IMR-90 (cell line): ENCODE data around the gene IFRD1. TPM values are rescaled to one million over a fixed set of nuclear protein-coding genes. Genes with fewer than 3 reads are reported as not detected.

Experiments
- ATAC-seq: fragments of 200-7000 bp; cut with Tn5 transposase; 2 replicates; pipeline ENCODE4 v1.9.1; 2020; ENCODE audit warnings: low read depth, mild to moderate bottlenecking, moderate library complexity
- BruUV-seq: library from RNA; stranded (reverse); fragments of 400-500 nt; replicated peaks from 2 replicates; lab custom pipeline; 2021; lab: Mats Ljungman, UMichigan
- CTCF ChIA-PET: fragments of 300-600 bp; formaldehyde crosslinking; extraction: SDS; loops from one replicate; lab custom pipeline; 2021; ENCODE audit warnings: antibody characterized with exemption; lab: Yijun Ruan, JAX
- POLR2A ChIA-PET: fragments of 300-600 bp; sonication (Branson Sonifier 250); formaldehyde crosslinking; loops from one replicate; lab custom pipeline; 2022; ENCODE audit warnings: antibody characterized with exemption; ENCODE audit not compliant: unreplicated experiment; lab: Charles Lee
- DNase-seq: peaks from one replicate; pipeline ENCODE4 v3.0.0; 2013
- H2AFZ ChIP-seq: replicated peaks from 2 replicates; pipeline ENCODE3; 2013; ENCODE audit warnings: low read length, mild to moderate bottlenecking; ENCODE audit not compliant: poor library complexity
- H2AK5ac ChIP-seq: 2 replicates; pipeline ENCODE4 v1.6.1; 2013; ENCODE audit warnings: low read depth, low read length, inconsistent platforms
- H2AK9ac ChIP-seq: replicated peaks from 2 replicates; pipeline ENCODE3; 2013; ENCODE audit warnings: mild to moderate bottlenecking, low read depth, low read length, moderate library complexity; ENCODE audit not compliant: poor library complexity
- H2BK120ac ChIP-seq: 2 replicates; pipeline ENCODE4 v1.6.1; 2013; ENCODE audit warnings: low read depth, low read length, inconsistent platforms
- H2BK15ac ChIP-seq: 3 replicates; pipeline ENCODE4 v1.6.1; 2013; ENCODE audit warnings: low read depth, low read length, inconsistent platforms
- H2BK20ac ChIP-seq: 2 replicates; pipeline ENCODE4 v1.6.1; 2013; ENCODE audit warnings: low read depth, mild to moderate bottlenecking, inconsistent platforms, low read length, moderate library complexity
- H2BK5ac ChIP-seq: 2 replicates; pipeline ENCODE4 v1.6.1; 2013; ENCODE audit warnings: mild to moderate bottlenecking, low read depth, low read length, inconsistent platforms; ENCODE audit not compliant: poor library complexity, severe bottlenecking
- H3K14ac ChIP-seq: replicated peaks from 2 replicates; pipeline ENCODE4 v1.6.1; 2013; ENCODE audit warnings: low read depth, low read length, inconsistent platforms
- H3K18ac ChIP-seq: 2 replicates; pipeline ENCODE4 v1.6.1; 2013; ENCODE audit warnings: low read depth, low read length, control low read depth
- H3K23ac ChIP-seq: 2 replicates; pipeline ENCODE4 v1.6.1; 2013; ENCODE audit warnings: low read depth, low read length, inconsistent platforms
- H3K27ac ChIP-seq: 2 replicates; pipeline ENCODE4 v1.5.1; 2013; ENCODE audit warnings: mild to moderate bottlenecking, control low read depth, low read length; ENCODE audit not compliant: insufficient read depth
- H3K27me3 ChIP-seq: 2 replicates; pipeline ENCODE4 v1.6.1; 2013; ENCODE audit warnings: low read length; ENCODE audit not compliant: control insufficient read depth, insufficient read depth
- H3K36me3 ChIP-seq: 2 replicates; pipeline ENCODE4 v1.6.1; 2013; ENCODE audit warnings: low read length, mixed read lengths; ENCODE audit not compliant: control insufficient read depth, insufficient read depth
- H3K4ac ChIP-seq: 2 replicates; pipeline ENCODE4 v1.6.1; 2013; ENCODE audit warnings: low read depth, low read length, inconsistent platforms
- H3K4me1 ChIP-seq: 2 replicates; pipeline ENCODE4 v1.6.1; 2013; ENCODE audit warnings: low read length, mixed read lengths; ENCODE audit not compliant: control insufficient read depth, insufficient read depth
- H3K4me2 ChIP-seq: 2 replicates; pipeline ENCODE4 v1.6.1; 2013; ENCODE audit warnings: low read depth, mild to moderate bottlenecking, control low read depth, low read length, moderate library complexity
- H3K4me3 ChIP-seq: 2 replicates; pipeline ENCODE4 v1.5.1; 2013; ENCODE audit warnings: low read depth, mild to moderate bottlenecking, control low read depth, low read length, moderate library complexity; ENCODE audit not compliant: insufficient read depth
- H3K56ac ChIP-seq: 2 replicates; pipeline ENCODE4 v1.6.1; 2013; ENCODE audit warnings: low read length, inconsistent platforms; ENCODE audit not compliant: insufficient read depth; ENCODE audit errors: extremely low read depth
- H3K79me1 ChIP-seq, 2 experiments: 2 replicates each; pipeline ENCODE4 v1.6.1; 2013; ENCODE audit warnings: low read length in 2 of 2, inconsistent platforms in 1 of 2, low read depth in 1 of 2
- H3K9ac ChIP-seq: 2 replicates; pipeline ENCODE4 v1.6.1; 2013; ENCODE audit warnings: low read depth, low read length, control low read depth
- H3K9me1 ChIP-seq: 2 replicates; pipeline ENCODE4 v1.6.1; 2013; ENCODE audit warnings: low read length, inconsistent platforms; ENCODE audit not compliant: insufficient read depth
- H3K9me3 ChIP-seq: 2 replicates; pipeline ENCODE4 v1.6.1; 2013; ENCODE audit warnings: low read length; ENCODE audit not compliant: control insufficient read depth, insufficient read depth
- H4K20me1 ChIP-seq: 2 replicates; pipeline ENCODE4 v1.6.1; 2013; ENCODE audit warnings: low read length, inconsistent platforms; ENCODE audit not compliant: insufficient read depth
- H4K5ac ChIP-seq: 2 replicates; pipeline ENCODE4 v1.6.1; 2013; ENCODE audit warnings: mild to moderate bottlenecking, low read depth, low read length, control low read depth
- H4K8ac ChIP-seq, 2 experiments: 2 replicates each; pipeline ENCODE4 v1.6.1; 2013; ENCODE audit warnings: low read depth in 2 of 2, low read length in 2 of 2, control low read depth in 1 of 2, inconsistent platforms in 1 of 2
- H4K91ac ChIP-seq: 2 replicates; pipeline ENCODE4 v1.6.1; 2013; ENCODE audit warnings: low read depth, low read length, inconsistent platforms; ENCODE audit not compliant: insufficient read depth
- BHLHE40 ChIP-seq: fragments of 150-350 bp; IDR thresholded peaks from 2 replicates; pipeline ENCODE4 v1.6.1; 2016; ENCODE audit warnings: mild to moderate bottlenecking, low read depth, low read length
- CEBPB ChIP-seq: IDR thresholded peaks from 2 replicates; pipeline ENCODE4 v1.6.1; 2012; ENCODE audit warnings: low read depth, low read length, improper control_type of control experiment
- CHD1 ChIP-seq: IDR thresholded peaks from 2 replicates; pipeline ENCODE4 v1.6.1; 2012; ENCODE audit warnings: low read depth, low read length, improper control_type of control experiment
- CTCF ChIP-seq: conservative IDR thresholded peaks from 2 replicates; pipeline ENCODE4 v1.5.1; 2012; ENCODE audit warnings: mild to moderate bottlenecking, low read depth, low read length, improper control_type of control experiment
- ELK1 ChIP-seq: fragments of 150-350 bp; IDR thresholded peaks from 2 replicates; pipeline ENCODE4 v1.6.1; 2016; ENCODE audit warnings: low read depth, mild to moderate bottlenecking, low read length, moderate library complexity, borderline replicate concordance
- FOS ChIP-seq: fragments of 150-350 bp; IDR thresholded peaks from 2 replicates; pipeline ENCODE4 v1.6.1; 2016; ENCODE audit warnings: low read depth, low read length
- MAFK ChIP-seq: IDR thresholded peaks from 2 replicates; pipeline ENCODE4 v1.6.1; 2012; ENCODE audit warnings: low read depth, low read length, improper control_type of control experiment
- MXI1 ChIP-seq: IDR thresholded peaks from 2 replicates; pipeline ENCODE4 v1.6.1; 2012; ENCODE audit warnings: low read depth, mild to moderate bottlenecking, low read length, moderate library complexity, borderline replicate concordance
- RCOR1 ChIP-seq: IDR thresholded peaks from 2 replicates; pipeline ENCODE4 v1.6.1; 2012; ENCODE audit warnings: mild to moderate bottlenecking, low read length, improper control_type of control experiment; ENCODE audit not compliant: insufficient replicate concordance
- SMC3 ChIP-seq: fragments of 150-350 bp; IDR thresholded peaks from 2 replicates; pipeline ENCODE4 v1.6.1; 2016; ENCODE audit warnings: low read depth, mild to moderate bottlenecking, antibody characterized with exemption, low read length, moderate library complexity
- USF2 ChIP-seq: fragments of 150-350 bp; IDR thresholded peaks from 2 replicates; pipeline ENCODE4 v1.6.1; 2017; ENCODE audit warnings: mild to moderate bottlenecking, antibody characterized with exemption, low read length, low read depth
- WGBS, 2 experiments: methylation state at CpG; one replicate each; pipeline versions ENCODE4 v1.1.5 to v1.1.7; 2013; ENCODE audit warnings: missing lambda C conversion rate in 2 of 2; ENCODE audit not compliant: insufficient read length in 1 of 2; ENCODE audit errors: extremely low coverage in 2 of 2; 5-methylcytosine and 5-hydroxymethylcytosine counted together
- dilution Hi-C: fragments of 300-500 bp; cut with HindIII; formaldehyde crosslinking; loops from one replicate; pipeline ENCODE4 v1.14.3; 2018; ENCODE audit warnings: low sequenced_read_pairs; ENCODE audit not compliant: unreplicated experiment
- in situ Hi-C: fragments of 300-500 bp; cut with MboI; formaldehyde crosslinking; loops from 3 replicates; pipeline ENCODE4 v1.14.3; 2019; ENCODE audit warnings: low sequenced_read_pairs, inconsistent platforms, mixed read lengths
- intact Hi-C: fragments of 100-400 bp; cut with micrococcal nuclease; formaldehyde crosslinking; loops from 2 replicates; pipeline ENCODE4 v1.10.0; 2022
- polyA plus RNA-seq, 3 experiments: library from polyadenylated mRNA; depleted of rRNA; stranded (reverse); fragments of >200 nt; gene quantifications; 2 replicates each; pipeline ENCODE4 v1.2.3, GENCODE V29; 2012; ENCODE audit warnings: low replicate concordance in 1 of 3
- total RNA-seq: library from RNA; depleted of rRNA; stranded (reverse); fragments of >200 nt; gene quantifications from 2 replicates; pipeline ENCODE4 v1.2.3, GENCODE V29; 2012

Gene IFRD1
- total and polyA plus RNA-seq, 2 of the 4 experiments (the other 2 are of a cell fraction), result 18.3 to 25.3 TPM

GRCh38 chr7:112517487-112517886 lies 67.2 kb downstream of the IFRD1 start:
- H3K9me1 ChIP-seq, result no peaks in the 10 kb centered on the region
- BruUV-seq, result no TSS peak
- H4K20me1 ChIP-seq, result no peaks in the 10 kb centered on the region
- H3K4ac ChIP-seq, result no peak overlapping the region
- no peak overlapping the region for H4K5ac ChIP-seq
- H2BK120ac ChIP-seq, result no peak overlapping the region
- no peak overlapping the region for H4K8ac ChIP-seq
- in situ Hi-C loops (no loop called here), intact Hi-C loops (no loop called here), dilution Hi-C loops (no loop called here)
- H4K91ac ChIP-seq, result no peak overlapping the region
- no peak overlapping the region for H3K27ac ChIP-seq
- no peak overlapping the region for H2BK20ac ChIP-seq
- no peak for ATAC-seq
- TF ChIP-seq BHLHE40 (no peak), FOS (no peak), RCOR1 (no peak), SMC3 (no peak), MAFK (no peak), CHD1 (no peak), ELK1 (no peak), USF2 (no peak), CEBPB (no peak), CTCF (no peak), MXI1 (no peak)
- peaks cover 22% of the 10 kb centered on the region for H3K27me3 ChIP-seq
- no peak for DNase-seq
- H2BK5ac ChIP-seq, result no peak overlapping the region
- H3K79me1 ChIP-seq, result no peaks in the 10 kb centered on the region
- H2AK5ac ChIP-seq, result no peak overlapping the region
- H3K56ac ChIP-seq, result no peak overlapping the region
- H3K4me3 ChIP-seq, result no peak overlapping the region
- H3K4me1 ChIP-seq, result no peaks in the 10 kb centered on the region
- no peak overlapping the region; the same call in 1 of the 2 replicates for H3K23ac ChIP-seq
- no peak overlapping the region for H2BK15ac ChIP-seq
- H2AFZ ChIP-seq, result no peak overlapping the region
- H3K4me2 ChIP-seq, result no peak overlapping the region
- ChIA-PET POLR2A (no interaction called here), CTCF (no interaction called here)
- H3K36me3 ChIP-seq, result no peaks in the 10 kb centered on the region
- H2AK9ac ChIP-seq, result no peak overlapping the region
- 100% methylated on average over 2 of the region's 3 CpGs; no CpG with 5 or more reads in 1 of the 2 experiments for WGBS, 2 experiments
- no peak overlapping the region for H3K9ac ChIP-seq
- no peaks in the 10 kb centered on the region for H3K9me3 ChIP-seq
- no peak overlapping the region for H3K14ac ChIP-seq
- H3K18ac ChIP-seq, result no peak overlapping the region
